KOPT-K1 (cell line): ENCODE measurements around the gene NOX3.
"Not testable (repeated sequence)": the region's sequence is repeated elsewhere in the genome, so short reads cannot be mapped to it uniquely, and the experiment has no call there.

ENCODE experiments used
- H3K27ac ChIP-seq: fragments of 200-600 bp; sonication (generic); 2 replicates; pipeline ENCODE4 v1.5.1; 2016; ENCODE audit warnings: antibody characterized with exemption, mild to moderate bottlenecking, low read depth, low read length; ENCODE audit not compliant: poor library complexity, severe bottlenecking
- H3K36me3 ChIP-seq: fragments of 200-600 bp; sonication (generic); 2 replicates; pipeline ENCODE4 v1.5.1; 2017; ENCODE audit warnings: antibody characterized with exemption, mild to moderate bottlenecking, low read length, moderate library complexity; ENCODE audit not compliant: insufficient read depth
- H3K9me3 ChIP-seq: fragments of 200-600 bp; sonication (generic); 2 replicates; pipeline ENCODE4 v1.5.1; 2017; ENCODE audit warnings: antibody characterized with exemption, low read length, mild to moderate bottlenecking; ENCODE audit not compliant: insufficient read depth, poor library complexity, severe bottlenecking

Gene NOX3

GRCh38 chr6:155383913-155384312, 71.7 kb downstream of the NOX3 start:
- H3K36me3 ChIP-seq: no peaks in the 10 kb centered on the region
- H3K27ac ChIP-seq: no peak overlapping the region

GRCh38 chr6:155382338-155382685, 73.3 kb downstream of the NOX3 start:
- Histone ChIP-seq H3K27ac (no peak overlapping the region), H3K9me3 (no peaks in the 10 kb centered on the region), H3K36me3 (no peaks in the 10 kb centered on the region)

More at GRCh38 chr6:155383913-155384312, 71.7 kb downstream of the NOX3 start:
- H3K9me3 ChIP-seq: no peaks in the 10 kb centered on the region

- Histone ChIP-seq H3K9me3 (no peaks in the 10 kb centered on the region), H3K36me3 (no peaks in the 10 kb centered on the region), H3K27ac (no peak overlapping the region)
Observed at GRCh38 chr6:155381673-155382337, 73.8 kb downstream of the NOX3 start.

GRCh38 chr6:155380666-155381332, 74.8 kb downstream of the NOX3 start:
- Histone ChIP-seq H3K9me3 (no peaks in the 10 kb centered on the region), H3K27ac (no peak overlapping the region)

DNA sequence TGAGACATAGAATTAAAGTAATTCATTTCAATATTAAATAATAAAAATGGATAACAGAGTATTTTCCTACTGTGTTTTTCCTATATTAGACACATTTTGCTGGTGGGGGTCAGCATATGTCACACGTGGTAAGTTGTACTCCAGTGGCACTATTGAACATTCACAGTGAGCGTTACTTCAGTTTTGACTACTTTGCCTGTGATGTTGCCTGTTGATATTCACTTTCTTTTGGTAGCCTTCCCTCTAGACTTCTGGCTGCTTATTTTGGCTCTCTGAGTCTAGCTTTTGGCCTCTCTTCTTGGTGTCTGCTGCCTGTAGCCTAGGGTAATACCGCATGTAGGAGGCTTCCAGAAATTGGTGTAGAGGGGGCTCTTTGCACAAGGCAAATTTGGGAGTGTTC, 76.9 kb downstream of the NOX3 start:
- Histone ChIP-seq H3K36me3 (no peaks in the 10 kb centered on the region), H3K9me3 (no peaks in the 10 kb centered on the region), H3K27ac (no peak overlapping the region)

More at GRCh38 chr6:155380666-155381332, 74.8 kb downstream of the NOX3 start:
- H3K36me3 ChIP-seq: no peaks in the 10 kb centered on the region

GRCh38 chr6:155378276-155378675, 77.4 kb downstream of the NOX3 start:
- Histone ChIP-seq H3K36me3 (no peaks in the 10 kb centered on the region), H3K9me3 (no peaks in the 10 kb centered on the region), H3K27ac (no peak overlapping the region)

GRCh38 chr6:155377061-155377460, 78.6 kb downstream of the NOX3 start:
- H3K36me3 ChIP-seq: no peaks in the 10 kb centered on the region
- no peak overlapping the region for H3K27ac ChIP-seq
- no peaks in the 10 kb centered on the region for H3K9me3 ChIP-seq

- H3K27ac ChIP-seq: no peak overlapping the region
- no peaks in the 10 kb centered on the region for H3K9me3 ChIP-seq
- no peaks in the 10 kb centered on the region for H3K36me3 ChIP-seq
Observed at GRCh38 chr6:155375801-155376200, 79.8 kb downstream of the NOX3 start.

GRCh38 chr6:155374681-155375080, 81.0 kb downstream of the NOX3 start:
- Histone ChIP-seq H3K36me3 (no peaks in the 10 kb centered on the region), H3K27ac (no peak overlapping the region), H3K9me3 (no peaks in the 10 kb centered on the region)

GRCh38 chr6:155373276-155373675, 82.4 kb downstream of the NOX3 start:
- H3K9me3 ChIP-seq: no peaks in the 10 kb centered on the region
- H3K27ac ChIP-seq: no peak overlapping the region
- no peaks in the 10 kb centered on the region for H3K36me3 ChIP-seq

DNA sequence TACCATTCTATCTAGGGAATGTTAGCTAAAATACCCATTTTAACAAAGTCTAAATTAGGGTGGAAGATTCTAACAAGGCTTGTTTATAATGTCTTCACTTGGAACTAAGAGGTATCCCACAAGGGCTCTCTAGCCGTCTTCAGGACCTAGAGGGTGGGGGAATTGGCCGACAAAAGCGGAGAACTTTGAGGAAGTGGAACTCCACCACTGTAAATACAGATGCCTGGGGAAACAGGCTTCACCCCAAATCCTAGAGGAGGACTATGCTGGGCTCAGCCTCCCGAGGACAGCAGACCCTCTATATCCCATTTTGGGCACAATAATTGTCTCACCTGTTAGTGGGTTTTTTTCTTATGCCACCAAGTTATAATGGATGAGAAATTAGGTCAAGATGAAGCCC, 83.4 kb downstream of the NOX3 start:
- no peak overlapping the region for H3K27ac ChIP-seq

GRCh38 chr6:155371230-155371629, 84.4 kb downstream of the NOX3 start:
- Histone ChIP-seq H3K27ac (no peak overlapping the region), H3K36me3 (no peaks in the 10 kb centered on the region), H3K9me3 (no peaks in the 10 kb centered on the region)

More for the DNA sequence above, 83.4 kb downstream of the NOX3 start:
- H3K36me3 ChIP-seq: no peaks in the 10 kb centered on the region
- no peaks in the 10 kb centered on the region for H3K9me3 ChIP-seq

DNA sequence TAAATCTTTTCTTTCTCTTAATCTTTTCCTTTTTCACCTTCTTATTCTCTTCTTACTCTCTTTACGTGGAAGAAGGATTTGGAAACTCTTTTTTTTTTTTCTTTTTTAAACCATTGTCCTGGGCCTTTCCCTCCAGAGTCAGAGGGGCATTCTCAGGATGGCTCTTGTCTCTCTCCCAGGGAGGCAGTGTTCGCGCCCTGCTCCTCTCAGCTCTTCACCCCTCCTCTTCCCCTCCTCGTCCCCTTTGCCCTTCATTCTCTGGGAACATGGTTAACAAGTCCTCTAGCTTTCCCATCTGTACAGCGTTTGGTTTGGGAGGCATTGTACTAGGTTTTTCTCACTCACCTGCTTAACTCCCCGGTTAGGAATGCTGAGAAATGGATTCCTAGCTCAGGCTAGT, 89.3 kb downstream of the NOX3 start:
- no peak overlapping the region for H3K27ac ChIP-seq
- no peaks in the 10 kb centered on the region for H3K36me3 ChIP-seq

DNA sequence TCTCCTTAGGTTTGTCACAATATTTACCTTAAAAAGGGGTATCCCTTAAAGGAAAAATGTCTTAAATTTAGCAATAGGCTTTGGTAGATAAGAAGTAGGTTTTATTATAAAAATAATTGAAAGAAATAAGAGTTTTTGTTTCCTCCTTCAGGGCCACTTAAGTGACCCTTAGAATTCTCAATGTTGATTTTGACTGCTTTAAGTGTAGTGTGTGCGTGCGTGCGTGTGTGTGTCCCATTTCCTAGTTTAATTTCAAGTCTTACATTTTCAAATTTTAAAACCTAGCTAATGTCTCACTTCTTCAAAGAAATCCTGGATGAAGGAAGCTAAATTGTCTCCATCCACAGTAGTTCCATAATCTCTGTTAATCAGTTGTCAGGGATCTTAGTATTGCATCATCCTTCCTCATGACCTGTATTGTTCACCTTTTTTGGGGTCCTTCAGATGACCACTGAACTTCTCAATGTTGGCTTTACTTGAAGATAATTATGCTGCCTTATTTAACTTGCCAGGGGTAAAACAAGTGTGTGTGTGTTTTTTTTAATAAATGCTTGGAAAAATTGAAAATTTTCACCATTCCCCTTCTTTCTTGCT, 90.7 kb downstream of the NOX3 start:
- Histone ChIP-seq H3K36me3 (no peaks in the 10 kb centered on the region), H3K9me3 (no peaks in the 10 kb centered on the region), H3K27ac (no peak overlapping the region)

More for the DNA sequence above, 89.3 kb downstream of the NOX3 start:
- no peaks in the 10 kb centered on the region for H3K9me3 ChIP-seq

DNA sequence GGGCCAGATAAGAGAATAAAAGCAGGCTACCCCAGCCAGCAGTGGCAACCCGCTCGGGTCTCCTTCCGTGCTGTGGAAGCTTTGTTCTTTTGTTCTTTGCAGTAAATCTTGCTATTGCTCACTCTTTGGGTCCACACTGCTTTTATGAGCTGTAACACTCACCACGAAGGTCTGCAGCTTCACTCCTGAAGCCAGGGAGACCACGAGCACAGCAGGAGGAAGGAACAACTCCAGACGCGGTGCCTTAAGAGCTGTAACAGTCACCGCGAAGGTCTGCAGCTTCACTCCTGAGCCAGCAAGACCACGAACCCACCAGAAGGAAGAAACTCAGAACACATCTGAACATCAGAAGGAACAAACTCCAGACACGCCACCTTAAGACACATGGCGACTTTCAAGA, 91.6 kb downstream of the NOX3 start:
- not testable (repeated sequence) for H3K27ac ChIP-seq, H3K9me3 ChIP-seq, H3K36me3 ChIP-seq
